Prostate gland (tissue), 2 donors: ENCODE data around the gene KRTAP10-3. TPM values are rescaled to one million over a fixed set of nuclear protein-coding genes. Genes with fewer than 3 reads are reported as not detected.

Experiments used
- DNase-seq: peaks from one replicate; pipeline ENCODE4 v3.0.0-alpha.2; 2019; ENCODE audit warnings: low spot score
- H3K27ac ChIP-seq, 2 donors: fragments of 200-600 bp; sonication (generic); 2 replicates each; pipeline ENCODE4 v1.5.1; 2017 to 2019
- H3K27me3 ChIP-seq: fragments of 200-600 bp; sonication (generic); replicated peaks from 2 replicates; pipeline ENCODE4 v1.5.1; 2019; ENCODE audit not compliant: insufficient read depth
- H3K36me3 ChIP-seq, 2 donors: fragments of 200-600 bp; sonication (generic); 1 replicate in 1 of 2; 2 replicates in 1 of 2; pipeline versions ENCODE4 v1.5.1 to v1.8.1; 2017 to 2019
- H3K4me1 ChIP-seq: fragments of 200-600 bp; sonication (generic); replicated peaks from 2 replicates; pipeline ENCODE4 v1.5.1; 2019
- H3K4me3 ChIP-seq, 2 donors: fragments of 200-600 bp; sonication (generic); 2 replicates each; pipeline ENCODE4 v1.5.1; 2017 to 2019
- H3K9me3 ChIP-seq: fragments of 200-600 bp; sonication (generic); 2 replicates; pipeline ENCODE4 v1.5.1; 2017
- CTCF ChIP-seq, 4 experiments: fragments of 200-600 bp in 2 of 4; fragments of 450-650 bp in 2 of 4; sonication (generic) in 2 of 4; IDR thresholded peaks; 1 replicate in 3 of 4; 2 replicates in 1 of 4; pipeline ENCODE4 v1.5.1; 2016 to 2019; ENCODE audit warnings: antibody characterized with exemption in 4 of 4, mild to moderate bottlenecking in 2 of 4, moderate library complexity in 2 of 4
- POLR2A ChIP-seq: fragments of 450-650 bp; IDR thresholded peaks from one replicate; pipeline ENCODE4 v1.6.1; 2016; ENCODE audit warnings: antibody characterized with exemption, mild to moderate bottlenecking
- POLR2AphosphoS5 ChIP-seq: sonication (generic); formaldehyde crosslinking; IDR thresholded peaks from one replicate; pipeline ENCODE4 v1.6.1; 2017; ENCODE audit warnings: antibody characterized with exemption
- WGBS: methylation state at CpG from one replicate; pipeline ENCODE4 v1.1.5; 2018; 5-methylcytosine and 5-hydroxymethylcytosine counted together
- intact Hi-C: fragments of 100-400 bp; cut with DNase I; formaldehyde crosslinking; loops from one replicate; pipeline ENCODE4 v1.14.2; 2022
- total RNA-seq, 2 donors: library from RNA; depleted of rRNA; stranded (reverse); fragments of >200 nt; gene quantifications; one replicate each; pipeline ENCODE4 v1.1.0, GENCODE V29; 2016

Gene KRTAP10-3
- total RNA-seq, 2 donors from 2014 or later, result not detected

GRCh38 chr21:44527156-44527982 lies 31.2 kb downstream of the KRTAP10-3 start:
- no peaks in the 10 kb centered on the region for H3K4me1 ChIP-seq
- no peaks in the 10 kb centered on the region for H3K36me3 ChIP-seq
- intact Hi-C loops, result no loop called here
- no peak overlapping the region for H3K27ac ChIP-seq
- H3K27me3 ChIP-seq, result no peaks in the 10 kb centered on the region
- H3K9me3 ChIP-seq, result no peaks in the 10 kb centered on the region
- WGBS, result 89% methylated on average over 37 of the region's 37 CpGs
- no peak for DNase-seq
- TF ChIP-seq POLR2A (no peak), POLR2AphosphoS5 (no peak), CTCF (IDR thresholded peaks at IDR 0.05) (no peak)
- H3K4me3 ChIP-seq, result no peak overlapping the region

GRCh38 chr21:44526096-44526997 lies 32.2 kb downstream of the KRTAP10-3 start:
- WGBS, result 90% methylated on average over 12 of the region's 12 CpGs
- Histone ChIP-seq H3K4me3 (no peak overlapping the region), H3K4me1 (no peaks in the 10 kb centered on the region), H3K27ac (no peak overlapping the region), H3K27me3 (no peaks in the 10 kb centered on the region), H3K9me3 (no peaks in the 10 kb centered on the region), H3K36me3 (no peaks in the 10 kb centered on the region)
- no peak for TF ChIP-seq POLR2AphosphoS5
- intact Hi-C loops, result no loop called here
- no peak for DNase-seq

- intact Hi-C loops, result no loop called here
- WGBS, result 94% methylated on average over 20 of the region's 20 CpGs
- DNase-seq, result no peak
Measured at GRCh38 chr21:44525391-44526095, 33.1 kb downstream of the KRTAP10-3 start.

GRCh38 chr21:44524414-44525371 lies 33.9 kb downstream of the KRTAP10-3 start:
- Histone ChIP-seq H3K27ac (no peak overlapping the region), H3K4me3 (no peak overlapping the region), H3K4me1 (no peaks in the 10 kb centered on the region), H3K27me3 (no peaks in the 10 kb centered on the region), H3K36me3 (no peaks in the 10 kb centered on the region), H3K9me3 (no peaks in the 10 kb centered on the region)
- DNase-seq, result no peak
- 85% methylated on average over 2 of the region's 2 CpGs for WGBS
- TF ChIP-seq POLR2A (no peak), CTCF (IDR thresholded peaks at IDR 0.05) (no peak), POLR2AphosphoS5 (no peak)
- intact Hi-C loops, result no loop called here

More at GRCh38 chr21:44525391-44526095, 33.1 kb downstream of the KRTAP10-3 start:
- Histone ChIP-seq H3K9me3 (no peaks in the 10 kb centered on the region), H3K4me3 (no peak overlapping the region), H3K36me3 (no peaks in the 10 kb centered on the region), H3K4me1 (no peaks in the 10 kb centered on the region), H3K27me3 (no peaks in the 10 kb centered on the region), H3K27ac (no peak overlapping the region)
- no peak for TF ChIP-seq POLR2A
- TF ChIP-seq CTCF (IDR thresholded peaks at IDR 0.05), result no peak
- TF ChIP-seq POLR2AphosphoS5, result no peak
